Measurements from ENCODE around the gene ZCCHC14.

ZCCHC14 gene

GRCh38 chr16:87457709-87458423, 35.0 kb downstream of the ZCCHC14 start:
- peak; percentile 99 for DNase-seq (ENCODE audit: low read depth)
- no peak for TF ChIP-seq CTCF (conservative IDR thresholded peaks at IDR 0.05; ENCODE audit: control insufficient read depth, insufficient read depth, low read depth, low read length)

GRCh38 chr16:87457061-87457611, 35.7 kb downstream of the ZCCHC14 start:
- H3K4me3 ChIP-seq (ENCODE audit: control insufficient read depth, low read depth, low read length) = no peak overlapping the region
- no peak for TF ChIP-seq CTCF (conservative IDR thresholded peaks at IDR 0.05; ENCODE audit: control insufficient read depth, insufficient read depth, low read depth, low read length)
- peak; percentile 87 for DNase-seq (ENCODE audit: low read depth)

More at GRCh38 chr16:87457709-87458423, 35.0 kb downstream of the ZCCHC14 start:
- no peak overlapping the region for H3K4me3 ChIP-seq (ENCODE audit: control insufficient read depth, low read depth, low read length)

- no peak for DNase-seq (ENCODE audit: low read depth)
- H3K4me3 ChIP-seq (ENCODE audit: control insufficient read depth, low read depth, low read length) = no peak overlapping the region
- TF ChIP-seq CTCF (conservative IDR thresholded peaks at IDR 0.05; ENCODE audit: control insufficient read depth, insufficient read depth, low read depth, low read length) = no peak
These were observed 38.4 kb downstream of the ZCCHC14 start for GRCh38 chr16:87454391-87454790.

GRCh38 chr16:87453326-87453725, 39.5 kb downstream of the ZCCHC14 start:
- H3K4me3 ChIP-seq (ENCODE audit: control insufficient read depth, low read depth, low read length) = no peak overlapping the region
- TF ChIP-seq CTCF (conservative IDR thresholded peaks at IDR 0.05; ENCODE audit: control insufficient read depth, insufficient read depth, low read depth, low read length) = no peak
- DNase-seq (ENCODE audit: low read depth) = no peak

- no peak for TF ChIP-seq CTCF (conservative IDR thresholded peaks at IDR 0.05; ENCODE audit: control insufficient read depth, insufficient read depth, low read depth, low read length)
- DNase-seq (ENCODE audit: low read depth) = no peak
- H3K4me3 ChIP-seq (ENCODE audit: control insufficient read depth, low read depth, low read length) = no peak overlapping the region
These were observed 41.1 kb downstream of the ZCCHC14 start for GRCh38 chr16:87451563-87452210.

GRCh38 chr16:87448866-87449265, 44.0 kb downstream of the ZCCHC14 start:
- no peak for TF ChIP-seq CTCF (conservative IDR thresholded peaks at IDR 0.05; ENCODE audit: control insufficient read depth, insufficient read depth, low read depth, low read length)
- no peak overlapping the region for H3K4me3 ChIP-seq (ENCODE audit: control insufficient read depth, low read depth, low read length)
- DNase-seq (ENCODE audit: low read depth) = no peak

All from fibroblast of mammary gland (primary cell).